ENCODE results near the gene PPARGC1A. TPM values are rescaled to one million over a fixed set of nuclear protein-coding genes. Genes with fewer than 3 reads are reported as not detected.

Gene PPARGC1A
- total and polyA plus RNA-seq, 2 of the 13 experiments (the other 11 are each of a cell fraction or from before 2014, with no cell fraction given) = 20.7 to 37.3 TPM

GRCh38 chr4:23814996-23815660 lies 74.7 kb downstream of the PPARGC1A start:
- Histone ChIP-seq H3K4me3 (replicated peaks in 1 of 3; ENCODE audit: insufficient read depth in 1 of 3, low read depth in 2 of 3, low read length in 3 of 3) (no peak overlapping the region), H3K27me3 (ENCODE audit: control insufficient read depth in 1 of 2, insufficient read depth in 2 of 2, low read length in 2 of 2) (no peaks in the 10 kb centered on the region), H3K9me3 (ENCODE audit: low read length) (no peaks in the 10 kb centered on the region), H3K9ac (ENCODE audit: insufficient read depth, low read depth, low read length) (no peak overlapping the region), H2AFZ (ENCODE audit: low read length) (no peak overlapping the region), H3K27ac (ENCODE audit: extremely low read length, insufficient read depth, low read length) (no peak overlapping the region), H3K36me3 (replicated peaks in 1 of 2; ENCODE audit: control insufficient read depth in 1 of 2, insufficient read depth in 2 of 2, low read length in 2 of 2) (peaks cover 8 to 72% of the 10 kb centered on the region in 2 experiments), H3K79me2 (ENCODE audit: insufficient read depth, low read length) (no peaks in the 10 kb centered on the region), H3K4me1 (ENCODE audit: insufficient read depth, low read length) (no peaks in the 10 kb centered on the region), H4K20me1 (ENCODE audit: insufficient read depth, low read length) (no peaks in the 10 kb centered on the region), H3K4me2 (ENCODE audit: low read depth, low read length) (no peak overlapping the region)
- TF ChIP-seq NR2F1 (CRISPR knock-in tag; IDR thresholded peaks at IDR 0.05) = no peak
- no peak for TF ChIP-seq SALL2 (CRISPR knock-in tag; IDR thresholded peaks at IDR 0.05)
- WGBS (ENCODE audit: low lambda C conversion rate) = 97% methylated on average over 8 of the region's 8 CpGs
- ChIA-PET POLR2A (no interaction called here), CTCF (ENCODE audit: low intra/inter-chr PET ratio, low total read pairs) (no interaction called here)
- intact Hi-C loops (cut with micrococcal nuclease; ENCODE audit: unreplicated experiment) (no loop called here), in situ Hi-C loops (cut with HindIII; ENCODE audit: extremely low pct_ligation_motif_present, low pct_unique_long_range_greater_than_20kb) (no loop called here)
- no TSS peak for BruUV-seq (replicated peaks)
- DNase-seq (ENCODE audit: low spot score) (no peak), ATAC-seq (no peak), FAIRE-seq (no peak)

- FAIRE-seq (no peak), ATAC-seq (no peak), DNase-seq (ENCODE audit: low spot score) (no peak)
- no peak overlapping the region for H2AFZ ChIP-seq (ENCODE audit: low read length)
- no peak overlapping the region for H3K9ac ChIP-seq (ENCODE audit: insufficient read depth, low read depth, low read length)
- 97% methylated on average over 2 of the region's 2 CpGs for WGBS (ENCODE audit: low lambda C conversion rate)
- no peak overlapping the region for H3K4me2 ChIP-seq (ENCODE audit: low read depth, low read length)
- no peaks in the 10 kb centered on the region for H4K20me1 ChIP-seq (ENCODE audit: insufficient read depth, low read length)
- H3K36me3 ChIP-seq (replicated peaks in 1 of 2; ENCODE audit: control insufficient read depth in 1 of 2, insufficient read depth in 2 of 2, low read length in 2 of 2) = peaks cover 8 to 73% of the 10 kb centered on the region in 2 experiments
- H3K4me3 ChIP-seq (replicated peaks in 1 of 3; ENCODE audit: insufficient read depth in 1 of 3, low read depth in 2 of 3, low read length in 3 of 3) = no peak overlapping the region
- intact Hi-C loops (cut with micrococcal nuclease; ENCODE audit: unreplicated experiment) = no loop called here
- H3K9me3 ChIP-seq (ENCODE audit: low read length) = no peaks in the 10 kb centered on the region
- H3K79me2 ChIP-seq (ENCODE audit: insufficient read depth, low read length) = no peaks in the 10 kb centered on the region
- POLR2A ChIA-PET = no interaction called here
- CTCF ChIA-PET (ENCODE audit: low intra/inter-chr PET ratio, low total read pairs) = no interaction called here
- H3K4me1 ChIP-seq (ENCODE audit: insufficient read depth, low read length) = no peaks in the 10 kb centered on the region
- H3K27ac ChIP-seq (ENCODE audit: extremely low read length, insufficient read depth, low read length) = no peak overlapping the region
- in situ Hi-C loops (cut with HindIII; ENCODE audit: extremely low pct_ligation_motif_present, low pct_unique_long_range_greater_than_20kb) = no loop called here
- no TSS peak for BruUV-seq (replicated peaks)
- H3K27me3 ChIP-seq (ENCODE audit: control insufficient read depth in 1 of 2, insufficient read depth in 2 of 2, low read length in 2 of 2) = no peaks in the 10 kb centered on the region
- no peak for TF ChIP-seq TP53 (CRISPR knock-in tag; conservative IDR thresholded peaks at IDR 0.05)
- TF ChIP-seq NFYC (CRISPR knock-in tag; IDR thresholded peaks at IDR 0.05) = no peak
- no peak for TF ChIP-seq ZNF3 (CRISPR knock-in tag; IDR thresholded peaks at IDR 0.05)
- TF ChIP-seq E2F5 (CRISPR knock-in tag; conservative IDR thresholded peaks at IDR 0.05) = no peak
Measured at GRCh38 chr4:23814587-23814986, 75.3 kb downstream of the PPARGC1A start.

All from HepG2 (cell line).